Measurements from ENCODE around the gene UNC50. TPM values are rescaled to one million over a fixed set of nuclear protein-coding genes. Genes with fewer than 3 reads are reported as not detected.

Gene UNC50
- total and polyA plus RNA-seq, 7 donors = 12.5 to 61.0 (median 39.4) TPM

DNA sequence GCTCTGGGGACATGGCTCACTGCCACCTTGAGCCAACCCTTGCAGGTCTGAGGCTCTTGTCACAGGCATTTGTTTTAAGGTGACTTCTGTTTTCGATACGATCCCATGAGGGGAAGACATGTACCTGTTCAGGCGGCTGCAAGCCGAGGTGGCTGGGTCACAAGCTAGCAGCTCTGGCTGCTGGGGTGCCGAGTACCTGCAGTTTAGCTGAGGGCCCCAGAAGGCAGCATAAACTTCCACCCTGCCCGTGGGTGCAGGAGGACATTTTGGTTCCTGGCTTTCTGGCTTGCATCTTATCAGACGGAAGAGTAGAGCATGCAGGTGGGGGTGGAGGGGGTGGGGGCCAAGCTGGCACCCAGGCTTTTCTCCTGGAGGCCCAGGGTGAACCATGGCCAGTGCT lies 28.5 kb upstream of the UNC50 start:
- WGBS, 2 donors = 87 to 89% methylated on average over 7 of the region's 7 CpGs
- H3K27ac ChIP-seq = no peak overlapping the region
- H3K36me3 ChIP-seq = peaks cover 7 to 90% (median 34%) of the 10 kb centered on the region in 4 donors

DNA sequence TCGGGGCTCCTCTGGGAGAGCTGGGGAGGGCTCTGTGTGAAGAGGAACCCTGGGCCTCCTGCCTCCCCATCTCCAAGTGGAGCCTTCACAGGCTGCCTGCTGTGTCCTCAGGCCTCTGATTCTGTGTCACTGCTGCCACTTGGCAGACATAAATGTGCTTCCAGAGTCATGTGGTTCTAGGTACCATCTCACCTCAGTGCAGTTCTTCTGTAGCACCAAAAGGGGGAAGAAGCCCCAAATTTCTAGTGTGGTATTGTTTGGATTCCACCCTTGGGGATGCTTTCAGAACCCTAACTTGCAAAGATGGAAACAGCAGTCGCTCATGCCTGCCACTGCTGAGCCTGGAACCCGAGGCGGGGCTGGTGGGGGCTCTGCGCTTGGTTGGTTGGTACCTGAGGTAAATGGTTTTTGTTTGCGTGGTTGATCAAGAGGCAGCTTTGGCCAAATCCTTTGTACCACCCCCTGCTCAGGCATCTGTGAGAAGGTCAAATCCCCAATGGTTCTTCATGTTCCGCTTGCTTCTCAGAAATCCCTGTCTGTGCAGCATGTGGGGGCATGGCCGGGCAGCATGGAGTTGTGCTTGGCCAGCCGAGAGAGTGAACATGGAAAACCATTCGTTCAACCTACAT lies 27.6 kb upstream of the UNC50 start:
- intact Hi-C loops (cut with DNase I) = no loop called here
- Histone ChIP-seq H3K4me3 (no peak overlapping the region), H3K27me3 (no peaks in the 10 kb centered on the region), H3K27ac (no peak overlapping the region), H3K4me1 (no peaks in the 10 kb centered on the region), H3K9me3 (no peaks in the 10 kb centered on the region), H3K36me3 (peaks cover 3 to 89% (median 32%) of the 10 kb centered on the region in 4 donors)
- DNase-seq = no peak
- WGBS, 2 donors = 86 to 95% methylated on average over 10 of the region's 10 CpGs
- TF ChIP-seq POLR2A (IDR thresholded peaks at IDR 0.05) = no peak
- no peak for TF ChIP-seq EP300 (IDR thresholded peaks at IDR 0.05)
- TF ChIP-seq POLR2AphosphoS5 (IDR thresholded peaks at IDR 0.05) = no peak
- TF ChIP-seq, protein P1, sequence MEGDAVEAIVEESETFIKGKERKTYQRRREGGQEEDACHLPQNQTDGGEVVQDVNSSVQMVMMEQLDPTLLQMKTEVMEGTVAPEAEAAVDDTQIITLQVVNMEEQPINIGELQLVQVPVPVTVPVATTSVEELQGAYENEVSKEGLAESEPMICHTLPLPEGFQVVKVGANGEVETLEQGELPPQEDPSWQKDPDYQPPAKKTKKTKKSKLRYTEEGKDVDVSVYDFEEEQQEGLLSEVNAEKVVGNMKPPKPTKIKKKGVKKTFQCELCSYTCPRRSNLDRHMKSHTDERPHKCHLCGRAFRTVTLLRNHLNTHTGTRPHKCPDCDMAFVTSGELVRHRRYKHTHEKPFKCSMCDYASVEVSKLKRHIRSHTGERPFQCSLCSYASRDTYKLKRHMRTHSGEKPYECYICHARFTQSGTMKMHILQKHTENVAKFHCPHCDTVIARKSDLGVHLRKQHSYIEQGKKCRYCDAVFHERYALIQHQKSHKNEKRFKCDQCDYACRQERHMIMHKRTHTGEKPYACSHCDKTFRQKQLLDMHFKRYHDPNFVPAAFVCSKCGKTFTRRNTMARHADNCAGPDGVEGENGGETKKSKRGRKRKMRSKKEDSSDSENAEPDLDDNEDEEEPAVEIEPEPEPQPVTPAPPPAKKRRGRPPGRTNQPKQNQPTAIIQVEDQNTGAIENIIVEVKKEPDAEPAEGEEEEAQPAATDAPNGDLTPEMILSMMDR (IDR thresholded peaks at IDR 0.05) = no peak

More for the DNA sequence above, 28.5 kb upstream of the UNC50 start:
- no peaks in the 10 kb centered on the region for H3K27me3 ChIP-seq
- TF ChIP-seq POLR2AphosphoS5 (IDR thresholded peaks at IDR 0.05) (no peak), EP300 (IDR thresholded peaks at IDR 0.05) (no peak), POLR2A (IDR thresholded peaks at IDR 0.05) (no peak)
- TF ChIP-seq, protein P1 (IDR thresholded peaks at IDR 0.05) = no peak
- no peaks in the 10 kb centered on the region for H3K9me3 ChIP-seq
- DNase-seq = no peak
- no peaks in the 10 kb centered on the region for H3K4me1 ChIP-seq
- intact Hi-C loops (cut with DNase I) = no loop called here
- no peak overlapping the region for H3K4me3 ChIP-seq

DNA sequence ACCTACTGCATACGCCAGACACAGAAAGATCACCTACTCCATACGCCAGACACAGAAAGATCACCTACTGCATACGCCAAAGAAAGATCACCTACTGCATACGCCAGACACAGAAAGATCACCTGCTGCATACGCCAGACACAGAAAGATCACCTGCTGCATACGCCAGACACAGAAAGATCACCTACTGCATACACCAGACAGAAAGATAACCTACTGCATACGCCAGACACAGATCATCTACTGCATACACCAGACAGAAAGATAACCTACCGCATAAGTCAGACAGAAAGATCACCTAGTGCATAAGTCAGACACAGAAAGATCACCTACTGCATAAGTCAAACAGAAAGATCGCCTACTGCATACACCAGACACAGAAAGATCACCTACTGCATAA lies 25.9 kb upstream of the UNC50 start:
- Histone ChIP-seq H3K27ac (no peak overlapping the region), H3K9me3 (no peaks in the 10 kb centered on the region), H3K27me3 (no peaks in the 10 kb centered on the region), H3K4me1 (no peaks in the 10 kb centered on the region), H3K4me3 (no peak overlapping the region), H3K36me3 (peaks cover 3 to 89% (median 24%) of the 10 kb centered on the region in 4 donors)
- intact Hi-C loops (cut with DNase I) = no loop called here
- no peak for DNase-seq
- TF ChIP-seq, protein P1 (IDR thresholded peaks at IDR 0.05) = no peak
- TF ChIP-seq EP300 (IDR thresholded peaks at IDR 0.05) = no peak
- TF ChIP-seq POLR2AphosphoS5 (IDR thresholded peaks at IDR 0.05) = no peak
- TF ChIP-seq POLR2A (IDR thresholded peaks at IDR 0.05) = no peak
- WGBS, 2 donors = 96 to 98% methylated on average over 9 of the region's 9 CpGs

DNA sequence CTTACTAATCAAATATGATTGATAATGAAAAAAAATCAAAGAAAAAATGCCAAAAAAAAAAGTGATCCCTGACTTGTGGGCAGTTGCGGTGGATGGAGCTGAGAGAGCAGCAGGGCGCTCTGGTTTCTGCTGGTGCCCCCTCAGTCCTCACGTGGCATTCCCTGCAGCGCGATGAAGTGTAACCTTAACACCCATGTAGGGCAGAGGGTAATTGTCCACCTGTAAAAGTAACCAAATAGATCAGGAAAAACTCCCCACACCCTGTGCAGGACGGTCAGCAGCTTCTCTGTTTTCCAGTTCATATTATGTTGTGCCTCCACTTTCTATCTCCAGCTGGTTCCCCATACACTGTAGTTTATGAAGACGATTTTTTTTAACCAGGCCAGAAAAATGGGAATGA lies 25.1 kb upstream of the UNC50 start:
- DNase-seq = no peak
- Histone ChIP-seq H3K36me3 (peaks cover 3 to 89% (median 17%) of the 10 kb centered on the region in 4 donors), H3K4me1 (no peaks in the 10 kb centered on the region), H3K4me3 (no peak overlapping the region), H3K27ac (no peak overlapping the region), H3K9me3 (no peaks in the 10 kb centered on the region), H3K27me3 (no peaks in the 10 kb centered on the region)
- no peak for TF ChIP-seq POLR2A (IDR thresholded peaks at IDR 0.05)
- no peak for TF ChIP-seq EP300 (IDR thresholded peaks at IDR 0.05)
- TF ChIP-seq, protein P1 (IDR thresholded peaks at IDR 0.05) = no peak
- no peak for TF ChIP-seq POLR2AphosphoS5 (IDR thresholded peaks at IDR 0.05)
- intact Hi-C loops (cut with DNase I) = no loop called here
- 58 to 91% methylated on average over 7 of the region's 7 CpGs for WGBS, 2 donors

All from sigmoid colon (tissue), 7 donors.